Activated effector memory CD4-positive, alpha-beta T cell treated with anti-CD3 and anti-CD28 coated beads, Interleukin-2, amount 50 U/mL, for 16 hours (primary cell): ENCODE measurements around the gene COL13A1.

Source experiments
- DNase-seq: peaks from one replicate; pipeline ENCODE4 v3.0.0-alpha.2; 2020

The COL13A1 gene

GRCh38 chr10:69849825-69850224, 48.1 kb downstream of the COL13A1 start:
- DNase-seq: no peak

GRCh38 chr10:69850440-69850839, 48.7 kb downstream of the COL13A1 start:
- no peak for DNase-seq

GRCh38 chr10:69851306-69851705, 49.6 kb downstream of the COL13A1 start:
- DNase-seq: no peak

- DNase-seq: no peak
These were observed 51.4 kb downstream of the COL13A1 start for GRCh38 chr10:69853064-69853463.

GRCh38 chr10:69854511-69855345, 53.0 kb downstream of the COL13A1 start:
- DNase-seq: no peak

- DNase-seq: no peak
These were observed 53.8 kb downstream of the COL13A1 start for GRCh38 chr10:69855346-69856111.

GRCh38 chr10:69856601-69857166, 55.0 kb downstream of the COL13A1 start:
- no peak for DNase-seq

GRCh38 chr10:69858201-69858600, 56.5 kb downstream of the COL13A1 start:
- DNase-seq: no peak

- no peak for DNase-seq
These were observed 58.6 kb downstream of the COL13A1 start for GRCh38 chr10:69860271-69860670.

- no peak for DNase-seq
These were observed 59.8 kb downstream of the COL13A1 start for GRCh38 chr10:69861251-69862240.

- DNase-seq: no peak
These were observed 61.3 kb downstream of the COL13A1 start for GRCh38 chr10:69862882-69863530.

- DNase-seq: no peak
These were observed 61.9 kb downstream of the COL13A1 start for GRCh38 chr10:69863580-69863979.

- DNase-seq: no peak
These were observed 62.6 kb downstream of the COL13A1 start for GRCh38 chr10:69864321-69864720.

GRCh38 chr10:69865450-69865849, 63.7 kb downstream of the COL13A1 start:
- DNase-seq: no peak

GRCh38 chr10:69866246-69866687, 64.6 kb downstream of the COL13A1 start:
- DNase-seq: no peak

GRCh38 chr10:69866688-69867461, 65.2 kb downstream of the COL13A1 start:
- DNase-seq: no peak

GRCh38 chr10:69867699-69868558, 66.2 kb downstream of the COL13A1 start:
- no peak for DNase-seq

- no peak for DNase-seq
These were observed 67.1 kb downstream of the COL13A1 start for GRCh38 chr10:69868821-69869220.

GRCh38 chr10:69869291-69869961, 67.7 kb downstream of the COL13A1 start:
- DNase-seq: no peak
